ENCODE data around the gene MRPL36. TPM values are rescaled to one million over a fixed set of nuclear protein-coding genes. Genes with fewer than 3 reads are reported as not detected.

MRPL36 gene
- total RNA-seq, 5 donors from 2014 or later (not counting 1 experiment from before 2014, with no cell fraction given): 10.6 to 32.5 (median 29.8) TPM

- no peak overlapping the region for H3K4me3 Mint-ChIP-seq
- WGBS (ENCODE audit: insufficient coverage): 35% methylated on average over 7 of the region's 14 CpGs
- Histone ChIP-seq H3K27ac (ENCODE audit: low read length) (no peak overlapping the region), H3K36me3 (ENCODE audit: control insufficient read depth in 2 of 2, extremely low read depth in 1 of 2, insufficient read depth in 1 of 2, low read length in 1 of 2) (no peaks in the 10 kb centered on the region), H3K4me1 (ENCODE audit: control insufficient read depth in 1 of 2, extremely low read depth in 1 of 2, insufficient read depth in 2 of 2, low read length in 2 of 2) (peaks cover 0 to 3% of the 10 kb centered on the region in 2 experiments), H3K9me3 (no peaks in the 10 kb centered on the region), H3K4me3 (ENCODE audit: control insufficient read depth in 1 of 2, extremely low read depth in 1 of 2, low read length in 1 of 2) (no peak overlapping the region), H3K27me3 (replicated peaks in 1 of 2; ENCODE audit: control insufficient read depth in 2 of 2, extremely low read depth in 1 of 2, insufficient read depth in 2 of 2, low read length in 1 of 2) (peaks cover 0 to 31% of the 10 kb centered on the region in 2 experiments)
- peaks cover 6% of the 10 kb centered on the region for H3K36me3 Mint-ChIP-seq
- peaks cover 0 to 5% of the 10 kb centered on the region in 2 donors for H3K27me3 Mint-ChIP-seq
- H3K27ac Mint-ChIP-seq: no peak overlapping the region
- ChIA-PET POLR2A (no interaction called here), CTCF (interaction anchor here in 1 of 2 donors (0.6 kb wide), 1 partner anchor 73 kb away, joined by 4 read pairs; no protein-coding TSS in a partner anchor)
- H3K4me1 Mint-ChIP-seq: no peaks in the 10 kb centered on the region
- no peaks in the 10 kb centered on the region for H3K9me3 Mint-ChIP-seq
- DNase-seq: no peak
- no peak for ATAC-seq (replicated peaks in 1 of 4)
Observed at GRCh38 chr5:1831677-1832313, 32.2 kb upstream of the MRPL36 start.

DNA sequence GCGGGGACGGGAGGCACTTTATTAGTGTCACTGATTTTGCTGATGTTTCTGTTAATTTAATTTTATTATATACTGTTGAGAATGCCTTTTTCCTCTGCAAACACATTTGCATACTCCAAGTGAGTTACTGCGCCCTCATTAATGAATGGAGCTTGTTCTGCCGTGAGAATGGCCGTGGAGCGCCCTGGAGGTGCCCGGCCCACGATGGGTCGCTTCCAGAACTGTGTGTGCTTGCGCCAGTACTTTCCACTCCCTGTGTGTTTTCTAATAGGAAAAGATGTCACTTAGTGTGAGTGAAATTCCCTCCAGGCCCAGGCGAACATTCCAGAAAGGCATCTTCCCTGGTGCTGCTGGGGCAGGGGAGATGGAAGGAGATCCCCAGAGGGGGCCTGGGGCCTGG lies 31.6 kb upstream of the MRPL36 start:
- peaks cover 0 to 3% of the 10 kb centered on the region in 2 experiments for H3K4me1 ChIP-seq (ENCODE audit: control insufficient read depth in 1 of 2, extremely low read depth in 1 of 2, insufficient read depth in 2 of 2, low read length in 2 of 2)
- no peak overlapping the region for H3K4me3 Mint-ChIP-seq
- 100% methylated on average over 1 of the region's 11 CpGs for WGBS (ENCODE audit: insufficient coverage)
- no peaks in the 10 kb centered on the region for H3K9me3 ChIP-seq
- H3K27ac ChIP-seq (ENCODE audit: low read length): no peak overlapping the region
- POLR2A ChIA-PET: no interaction called here
- H3K27ac Mint-ChIP-seq: no peak overlapping the region
- H3K27me3 ChIP-seq (replicated peaks in 1 of 2; ENCODE audit: control insufficient read depth in 2 of 2, extremely low read depth in 1 of 2, insufficient read depth in 2 of 2, low read length in 1 of 2): peaks cover 0 to 25% of the 10 kb centered on the region in 2 experiments
- H3K9me3 Mint-ChIP-seq: no peaks in the 10 kb centered on the region
- peaks cover 0 to 5% of the 10 kb centered on the region in 2 donors for H3K27me3 Mint-ChIP-seq
- H3K4me1 Mint-ChIP-seq: no peaks in the 10 kb centered on the region
- no peak for ATAC-seq (replicated peaks in 1 of 4)
- H3K4me3 ChIP-seq (ENCODE audit: control insufficient read depth in 1 of 2, extremely low read depth in 1 of 2, low read length in 1 of 2): no peak overlapping the region
- CTCF ChIA-PET: no interaction called here
- no peaks in the 10 kb centered on the region for H3K36me3 ChIP-seq (ENCODE audit: control insufficient read depth in 2 of 2, extremely low read depth in 1 of 2, insufficient read depth in 1 of 2, low read length in 1 of 2)
- no peak for DNase-seq
- H3K36me3 Mint-ChIP-seq: peaks cover 6% of the 10 kb centered on the region

DNA sequence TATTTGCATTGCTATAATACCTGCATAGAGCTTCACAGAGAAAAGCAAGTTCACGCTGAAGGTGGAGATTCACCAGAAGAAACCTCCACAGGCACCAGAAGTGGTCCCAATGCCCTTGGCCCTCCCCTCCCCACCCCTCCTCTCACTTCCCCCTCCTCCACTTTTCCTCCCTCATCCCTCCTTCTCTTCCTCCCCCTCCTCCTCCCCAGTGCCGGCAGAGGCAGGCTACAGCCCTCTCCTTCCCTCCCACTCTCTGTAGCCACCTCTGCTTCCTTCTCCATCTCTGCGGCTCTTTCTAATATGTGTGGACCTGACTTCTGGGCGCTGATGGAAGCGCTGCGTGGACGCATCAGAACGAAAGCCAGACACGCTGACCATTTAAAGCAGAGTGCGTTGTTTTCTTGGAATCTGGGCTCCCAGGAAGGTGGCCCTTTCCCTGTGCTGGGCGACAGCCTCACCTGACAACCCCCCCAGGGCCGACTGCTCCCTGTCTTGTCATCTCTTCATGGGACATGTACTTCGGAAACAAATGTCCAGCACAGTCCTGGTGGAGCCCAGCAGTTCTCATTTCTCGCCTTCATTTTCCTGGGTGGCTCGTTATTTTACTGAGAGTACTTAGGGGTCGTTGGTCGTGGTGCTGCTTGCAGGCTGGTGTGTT lies 31.1 kb upstream of the MRPL36 start:
- H3K36me3 ChIP-seq (ENCODE audit: control insufficient read depth in 2 of 2, extremely low read depth in 1 of 2, insufficient read depth in 1 of 2, low read length in 1 of 2): peaks cover 0 to under 1% of the 10 kb centered on the region in 2 donors
- H3K9me3 ChIP-seq: no peaks in the 10 kb centered on the region
- H3K4me3 ChIP-seq (ENCODE audit: control insufficient read depth in 1 of 2, extremely low read depth in 1 of 2, low read length in 1 of 2): no peak overlapping the region
- H3K27me3 ChIP-seq (replicated peaks in 1 of 2; ENCODE audit: control insufficient read depth in 2 of 2, extremely low read depth in 1 of 2, insufficient read depth in 2 of 2, low read length in 1 of 2): peaks cover 0 to 24% of the 10 kb centered on the region in 2 experiments
- WGBS (ENCODE audit: insufficient coverage): 79% methylated on average over 15 of the region's 17 CpGs
- no peak overlapping the region for H3K27ac ChIP-seq (ENCODE audit: low read length)
- Mint-ChIP-seq H3K27me3 (peaks cover 0 to 5% of the 10 kb centered on the region in 2 donors), H3K36me3 (peaks cover 11% of the 10 kb centered on the region), H3K4me3 (no peak overlapping the region), H3K9me3 (no peaks in the 10 kb centered on the region), H3K27ac (no peak overlapping the region), H3K4me1 (no peaks in the 10 kb centered on the region)
- ATAC-seq (replicated peaks in 1 of 4) (no peak), DNase-seq (no peak)
- H3K4me1 ChIP-seq (ENCODE audit: control insufficient read depth in 1 of 2, extremely low read depth in 1 of 2, insufficient read depth in 2 of 2, low read length in 2 of 2): peaks cover 0 to 3% of the 10 kb centered on the region in 2 experiments
- POLR2A ChIA-PET: no interaction called here
- CTCF ChIA-PET: no interaction called here

DNA sequence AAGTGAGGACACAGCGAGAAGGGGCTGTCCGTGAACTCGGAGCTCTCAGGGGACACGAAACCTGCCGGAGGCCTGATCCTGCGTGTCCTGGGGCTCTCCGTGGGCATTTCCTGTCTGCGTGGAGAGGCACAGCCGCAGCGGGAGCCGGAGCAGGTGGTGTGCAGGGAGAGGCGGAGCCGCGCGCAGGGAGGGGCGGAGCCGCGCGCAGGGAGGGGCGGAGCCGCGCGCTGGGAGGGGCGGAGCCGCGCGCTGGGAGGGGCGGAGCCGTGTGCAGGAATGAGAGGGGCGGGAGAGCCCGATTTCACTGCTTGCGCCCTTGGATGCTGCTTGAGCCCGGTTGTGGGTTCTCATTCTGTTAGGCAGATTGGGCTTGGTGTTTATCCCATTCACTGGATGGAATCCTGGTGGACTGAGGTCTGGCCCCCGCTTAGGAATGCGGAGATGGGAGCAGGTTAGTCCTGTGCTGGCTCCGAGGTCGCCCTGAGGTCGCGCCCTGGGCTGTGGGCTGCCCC lies 28.3 kb upstream of the MRPL36 start:
- Histone ChIP-seq H3K4me1 (ENCODE audit: control insufficient read depth in 1 of 2, extremely low read depth in 1 of 2, insufficient read depth in 2 of 2, low read length in 2 of 2) (peaks cover 0 to 3% of the 10 kb centered on the region in 2 experiments), H3K36me3 (ENCODE audit: control insufficient read depth in 2 of 2, extremely low read depth in 1 of 2, insufficient read depth in 1 of 2, low read length in 1 of 2) (peaks cover 2 to 4% of the 10 kb centered on the region in 2 donors), H3K27ac (ENCODE audit: low read length) (no peak overlapping the region), H3K27me3 (replicated peaks in 1 of 2; ENCODE audit: control insufficient read depth in 2 of 2, extremely low read depth in 1 of 2, insufficient read depth in 2 of 2, low read length in 1 of 2) (peaks cover 0 to 7% of the 10 kb centered on the region in 2 experiments), H3K9me3 (no peaks in the 10 kb centered on the region), H3K4me3 (ENCODE audit: control insufficient read depth in 1 of 2, extremely low read depth in 1 of 2, low read length in 1 of 2) (no peak overlapping the region)
- peak in 14 of 35 experiments; percentile 4 to 36 (median 12) for DNase-seq
- WGBS (ENCODE audit: insufficient coverage): 74% methylated on average over 20 of the region's 39 CpGs
- H3K27ac Mint-ChIP-seq: no peak overlapping the region
- H3K36me3 Mint-ChIP-seq: peaks cover 19% of the 10 kb centered on the region
- ATAC-seq (replicated peaks in 1 of 4): peak; percentile 57 to 82 (median 75)
- H3K9me3 Mint-ChIP-seq: no peaks in the 10 kb centered on the region
- peak overlapping the region in 2 of 3 donors; percentile 44 to 52 for H3K4me3 Mint-ChIP-seq
- no peaks in the 10 kb centered on the region for H3K4me1 Mint-ChIP-seq
- ChIA-PET POLR2A (no interaction called here), CTCF (no interaction called here)
- H3K27me3 Mint-ChIP-seq: no peaks in the 10 kb centered on the region

GRCh38 chr5:1827025-1827885 lies 27.6 kb upstream of the MRPL36 start:
- Histone ChIP-seq H3K27me3 (replicated peaks in 1 of 2; ENCODE audit: control insufficient read depth in 2 of 2, extremely low read depth in 1 of 2, insufficient read depth in 2 of 2, low read length in 1 of 2) (no peaks in the 10 kb centered on the region), H3K27ac (ENCODE audit: low read length) (no peak overlapping the region), H3K4me1 (ENCODE audit: control insufficient read depth in 1 of 2, extremely low read depth in 1 of 2, insufficient read depth in 2 of 2, low read length in 2 of 2) (peaks cover 0 to 3% of the 10 kb centered on the region in 2 experiments), H3K36me3 (ENCODE audit: control insufficient read depth in 2 of 2, extremely low read depth in 1 of 2, insufficient read depth in 1 of 2, low read length in 1 of 2) (peaks cover 4% of the 10 kb centered on the region in 2 donors), H3K9me3 (no peaks in the 10 kb centered on the region), H3K4me3 (ENCODE audit: control insufficient read depth in 1 of 2, extremely low read depth in 1 of 2, low read length in 1 of 2) (no peak overlapping the region)
- H3K27ac Mint-ChIP-seq: no peak overlapping the region
- no peak for ATAC-seq (replicated peaks in 1 of 4)
- H3K36me3 Mint-ChIP-seq: peaks cover 19% of the 10 kb centered on the region
- CTCF ChIA-PET: no interaction called here
- H3K4me3 Mint-ChIP-seq: peak overlapping the region in 2 of 3 donors; percentile 44 to 52
- WGBS (ENCODE audit: insufficient coverage): 94% methylated on average over 18 of the region's 26 CpGs
- H3K4me1 Mint-ChIP-seq: peaks cover 0 to under 1% (median 0%) of the 10 kb centered on the region in 3 donors
- DNase-seq: no peak
- POLR2A ChIA-PET: no interaction called here
- no peaks in the 10 kb centered on the region for H3K27me3 Mint-ChIP-seq
- no peaks in the 10 kb centered on the region for H3K9me3 Mint-ChIP-seq
